ENCODE measurements around the gene AKT3. TPM values are rescaled to one million over a fixed set of nuclear protein-coding genes. Genes with fewer than 3 reads are reported as not detected.
"Not testable (repeated sequence)": the region's sequence is repeated elsewhere in the genome, so short reads cannot be mapped to it uniquely, and the experiment has no call there.

Gene AKT3
- total RNA-seq, 4 donors from 2014 or later, result 2.0 to 32.2 (median 9.3) TPM

GRCh38 chr1:243598433-243598832 is 251.6 kb downstream of the AKT3 start:
- 35 to 55% methylated on average over 2 of the region's 2 CpGs for WGBS, 2 donors
- Histone ChIP-seq H3K4me1 (no peaks in the 10 kb centered on the region), H3K9me3 (peaks cover 0 to 6% (median 0%) of the 10 kb centered on the region in 3 donors), H3K4me3 (no peak overlapping the region), H3K27me3 (no peaks in the 10 kb centered on the region), H3K36me3 (peaks cover 0 to 16% (median 0%) of the 10 kb centered on the region in 3 donors), H3K27ac (no peak overlapping the region)
- DNase-seq, result no peak
- TF ChIP-seq POLR2A (IDR thresholded peaks at IDR 0.05) (no peak), CTCF (IDR thresholded peaks at IDR 0.05) (no peak)
- intact Hi-C loops (cut with DNase I), result no loop called here

GRCh38 chr1:243597383-243597782 is 252.7 kb downstream of the AKT3 start:
- H3K36me3 ChIP-seq, result peaks cover 0 to 10% (median 0%) of the 10 kb centered on the region in 3 donors
- H3K27ac ChIP-seq, result no peak overlapping the region
- WGBS, 2 donors, result 76 to 77% methylated on average over 3 of the region's 3 CpGs
- no peaks in the 10 kb centered on the region for H3K27me3 ChIP-seq
- DNase-seq, result no peak
- no peaks in the 10 kb centered on the region for H3K4me1 ChIP-seq
- no peak overlapping the region for H3K4me3 ChIP-seq
- H3K9me3 ChIP-seq, result peaks cover 0 to 6% (median 0%) of the 10 kb centered on the region in 3 donors
- intact Hi-C loops (cut with DNase I), result no loop called here
- TF ChIP-seq CTCF (IDR thresholded peaks at IDR 0.05) (no peak), POLR2A (IDR thresholded peaks at IDR 0.05) (no peak)

DNA sequence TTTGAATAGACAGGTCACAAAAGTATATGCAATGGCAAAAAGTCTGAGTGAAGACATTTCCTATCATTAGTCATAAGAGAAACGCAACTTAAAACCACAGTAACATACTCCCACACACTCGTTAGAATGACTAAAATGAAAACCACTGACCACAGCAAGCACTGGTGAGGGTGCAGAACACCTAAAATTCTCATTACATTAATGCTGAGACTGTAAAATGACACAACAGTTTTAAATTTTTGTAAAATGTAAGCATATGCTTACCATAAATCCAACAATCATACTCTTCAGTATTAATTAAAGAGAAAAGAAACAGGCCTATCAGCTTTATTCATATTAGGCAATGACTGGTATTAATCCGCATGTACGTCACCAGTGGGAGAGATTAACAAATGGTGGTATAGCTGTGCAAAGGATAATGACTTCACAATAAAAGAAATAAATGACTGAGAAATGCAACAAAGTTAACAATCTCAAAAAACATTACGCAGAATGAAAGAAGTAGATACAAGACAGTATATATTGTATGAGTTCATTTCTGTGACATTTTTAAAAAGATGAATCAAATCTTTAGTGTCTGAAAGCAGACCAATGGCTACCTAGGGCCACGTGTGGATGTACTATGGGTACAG is 253.5 kb downstream of the AKT3 start:
- Histone ChIP-seq H3K27ac (no peak overlapping the region), H3K9me3 (no peaks in the 10 kb centered on the region), H3K4me1 (no peaks in the 10 kb centered on the region), H3K36me3 (peaks cover 0 to 4% (median 0%) of the 10 kb centered on the region in 3 donors), H3K27me3 (no peaks in the 10 kb centered on the region), H3K4me3 (no peak overlapping the region)
- TF ChIP-seq CTCF (IDR thresholded peaks at IDR 0.05), result no peak
- no peak for TF ChIP-seq POLR2A (IDR thresholded peaks at IDR 0.05)
- intact Hi-C loops (cut with DNase I), result no loop called here
- WGBS, 2 donors, result 62 to 63% methylated on average over 6 of the region's 6 CpGs
- DNase-seq, result no peak

GRCh38 chr1:243595527-243596210 is 254.4 kb downstream of the AKT3 start:
- Histone ChIP-seq H3K27me3 (no peaks in the 10 kb centered on the region), H3K4me3 (no peak overlapping the region), H3K27ac (no peak overlapping the region), H3K9me3 (peaks cover 0 to 6% (median 0%) of the 10 kb centered on the region in 3 donors), H3K36me3 (peaks cover 0 to 3% (median 0%) of the 10 kb centered on the region in 3 donors), H3K4me1 (no peaks in the 10 kb centered on the region)
- 76% methylated on average over 7 of the region's 7 CpGs for WGBS, 2 donors
- intact Hi-C loops (cut with DNase I), result no loop called here
- DNase-seq, result no peak
- no peak for TF ChIP-seq CTCF (IDR thresholded peaks at IDR 0.05)
- no peak for TF ChIP-seq POLR2A (IDR thresholded peaks at IDR 0.05)

GRCh38 chr1:243594455-243594854 is 255.6 kb downstream of the AKT3 start:
- no peak for TF ChIP-seq CTCF (IDR thresholded peaks at IDR 0.05)
- TF ChIP-seq POLR2A (IDR thresholded peaks at IDR 0.05), result no peak
- intact Hi-C loops (cut with DNase I), result no loop called here
- Histone ChIP-seq H3K27ac (no peak overlapping the region), H3K4me3 (no peak overlapping the region), H3K9me3 (peaks cover 0 to 9% (median 0%) of the 10 kb centered on the region in 3 donors), H3K36me3 (peaks cover 0 to 6% (median 0%) of the 10 kb centered on the region in 3 donors), H3K27me3 (no peaks in the 10 kb centered on the region), H3K4me1 (no peaks in the 10 kb centered on the region)
- 78 to 95% methylated on average over 1 to 2 of the region's 2 CpGs for WGBS, 2 donors
- no peak for DNase-seq

GRCh38 chr1:243589286-243589685 is 260.8 kb downstream of the AKT3 start:
- 41 to 61% methylated on average over 2 to 3 of the region's 3 CpGs for WGBS, 2 donors
- intact Hi-C loops (cut with DNase I); H3K36me3 ChIP-seq; H3K4me1 ChIP-seq; DNase-seq; H3K27ac ChIP-seq; H3K4me3 ChIP-seq; H3K27me3 ChIP-seq: not testable (repeated sequence)
- peaks cover 0 to 16% (median 0%) of the 10 kb centered on the region in 3 donors for H3K9me3 ChIP-seq

All from esophagus squamous epithelium (tissue), 5 donors.